GM19452 (cell line): ENCODE measurements around the gene AAMP.

ENCODE experiments used
- ATAC-seq: cut with Tn5 transposase; IDR thresholded peaks from one replicate; pipeline ENCODE4 v1.9.1; 2021; ENCODE audit not compliant: unreplicated experiment

AAMP gene

GRCh38 chr2:218294430-218295022 lies 24.6 kb upstream of the AAMP start:
- no peak for ATAC-seq

DNA sequence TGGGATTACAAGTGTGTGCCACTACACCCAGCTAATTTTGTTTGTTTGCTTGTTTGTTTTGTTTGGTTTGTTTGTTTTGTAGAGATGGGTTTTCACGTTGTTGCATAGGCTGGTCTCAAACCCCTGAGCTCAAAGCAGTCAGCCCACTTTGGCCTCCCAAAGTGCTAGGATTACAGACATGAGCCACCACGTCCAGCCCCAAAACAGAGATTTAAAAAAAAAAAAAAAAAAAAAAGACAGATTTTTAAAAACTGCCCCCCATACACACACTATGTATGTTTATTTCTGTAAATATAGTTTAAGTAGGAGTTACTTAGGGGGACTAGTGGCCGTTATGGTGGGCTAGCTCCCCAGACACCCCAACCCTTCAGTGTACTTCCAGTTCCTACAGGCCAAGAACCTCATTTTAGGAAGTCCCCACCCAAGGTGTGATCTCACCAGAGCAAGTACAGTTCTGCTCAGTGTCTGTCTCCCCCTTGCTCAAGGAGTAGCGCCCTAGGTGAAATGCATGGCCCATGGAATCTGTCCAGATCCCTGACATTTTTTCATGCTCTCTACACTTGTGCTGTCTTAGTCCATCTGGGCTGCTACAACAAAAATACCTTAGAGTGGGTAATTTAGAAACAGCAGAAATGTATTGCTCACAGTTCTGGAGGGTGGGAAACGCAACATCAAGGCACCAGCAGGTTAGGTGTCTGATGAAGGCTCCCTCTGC lies 23.9 kb upstream of the AAMP start:
- no peak for ATAC-seq

GRCh38 chr2:218292048-218293014 lies 22.4 kb upstream of the AAMP start, which contains the start of gene TMBIM1:
Gene TMBIM1 (minus strand): TSS chr2:218292503. CDS start chr2:218282141, 10,362 bp downstream.
- ATAC-seq = peak; percentile 66

GRCh38 chr2:218291318-218292047 lies 21.5 kb upstream of the AAMP start:
- no peak for ATAC-seq

- ATAC-seq = peak; percentile 54
Observed at GRCh38 chr2:218290316-218291261, 20.7 kb upstream of the AAMP start.

DNA sequence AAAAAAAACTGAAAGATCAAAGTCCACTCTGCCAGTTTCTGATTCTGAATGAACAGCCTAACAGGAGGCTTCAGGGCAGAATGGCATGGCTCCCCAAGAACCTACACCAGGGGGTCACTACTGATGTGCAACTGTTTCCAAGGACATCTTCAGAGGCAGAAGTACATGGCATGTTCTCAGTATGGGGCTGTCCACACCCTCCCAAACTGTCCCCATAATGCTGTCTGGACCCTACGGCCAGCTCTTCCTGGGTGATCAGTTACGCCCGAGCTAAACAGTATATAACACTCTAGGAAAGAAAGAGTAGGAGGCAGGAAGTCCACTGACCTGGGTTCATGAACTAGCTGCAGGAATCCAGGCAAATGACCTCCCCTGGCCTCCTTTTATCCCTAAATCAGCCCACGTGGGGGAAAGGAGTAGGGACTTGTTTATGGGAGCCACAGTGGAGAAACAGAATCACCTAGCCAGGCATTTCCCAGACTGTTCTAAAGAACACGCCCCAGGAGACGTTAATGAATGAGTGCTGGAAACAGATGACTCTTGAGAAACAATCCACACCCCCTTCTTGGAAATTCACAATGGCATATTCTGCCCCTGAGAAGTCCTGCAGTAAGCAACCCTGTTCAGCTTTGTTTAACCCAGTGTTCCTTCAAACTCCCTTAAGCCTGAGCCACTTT lies 19.8 kb upstream of the AAMP start:
- ATAC-seq = no peak

DNA sequence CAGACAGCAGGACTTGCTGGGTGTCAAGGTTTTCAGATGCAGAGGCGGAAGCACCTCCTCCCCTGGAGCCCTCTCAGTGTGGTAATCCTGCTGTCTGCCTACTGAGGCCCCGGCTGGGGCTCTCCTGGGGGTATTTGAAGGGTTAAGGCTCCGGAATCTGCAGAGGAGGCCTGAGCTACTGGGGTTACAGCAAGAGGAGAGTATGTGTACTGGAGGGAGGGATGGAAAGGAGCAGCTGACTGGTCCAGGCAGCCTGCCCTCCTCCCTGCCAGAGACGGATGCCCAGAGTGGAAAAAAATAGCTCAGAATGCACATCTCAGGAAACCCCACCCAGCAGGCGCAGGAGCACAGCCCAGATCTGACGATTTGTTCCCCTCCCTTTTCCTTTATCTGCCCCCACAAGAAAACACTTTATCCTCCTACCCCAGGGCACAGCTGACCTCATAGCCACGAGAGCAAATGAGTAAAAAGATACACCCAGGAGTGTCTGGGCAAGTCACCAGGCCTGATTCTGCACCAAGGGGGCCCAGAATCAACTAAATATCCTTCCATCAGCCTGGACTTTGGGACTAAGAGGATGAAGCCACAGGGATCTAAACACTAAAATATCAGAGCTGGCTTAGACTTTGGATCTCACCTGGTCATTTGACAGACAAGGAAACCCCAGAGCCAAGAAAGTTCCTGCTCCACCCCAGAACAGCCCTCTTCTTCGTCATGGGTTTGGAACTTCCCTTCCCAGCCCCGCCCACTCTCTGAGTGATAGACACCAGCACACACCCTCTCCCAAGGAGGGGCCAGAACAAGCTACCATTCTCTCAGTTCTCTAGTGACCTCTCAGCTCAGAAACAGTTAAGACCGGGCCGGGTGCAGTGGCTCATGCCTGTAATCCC lies 16.9 kb upstream of the AAMP start:
- peak; percentile 64 for ATAC-seq

DNA sequence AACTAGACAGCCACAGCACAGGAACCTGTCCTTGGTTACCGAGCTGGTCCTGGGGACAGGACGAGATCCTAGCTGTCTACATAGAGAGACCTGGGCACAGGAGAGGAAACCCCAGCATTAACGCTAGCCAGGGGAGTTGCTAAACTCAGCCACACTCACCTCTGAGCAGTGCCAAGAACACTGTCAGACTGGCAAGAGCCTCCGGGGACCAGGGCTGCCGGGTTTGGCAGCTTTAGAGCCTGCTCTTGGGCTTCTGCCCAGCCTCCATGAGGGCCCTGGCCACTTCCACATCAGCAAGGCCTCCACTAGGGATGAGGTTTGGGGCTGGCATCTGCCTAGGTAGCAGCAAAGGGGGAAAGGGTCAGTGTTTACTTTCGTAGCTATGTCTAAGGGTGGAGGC lies 15.7 kb upstream of the AAMP start:
- no peak for ATAC-seq

DNA sequence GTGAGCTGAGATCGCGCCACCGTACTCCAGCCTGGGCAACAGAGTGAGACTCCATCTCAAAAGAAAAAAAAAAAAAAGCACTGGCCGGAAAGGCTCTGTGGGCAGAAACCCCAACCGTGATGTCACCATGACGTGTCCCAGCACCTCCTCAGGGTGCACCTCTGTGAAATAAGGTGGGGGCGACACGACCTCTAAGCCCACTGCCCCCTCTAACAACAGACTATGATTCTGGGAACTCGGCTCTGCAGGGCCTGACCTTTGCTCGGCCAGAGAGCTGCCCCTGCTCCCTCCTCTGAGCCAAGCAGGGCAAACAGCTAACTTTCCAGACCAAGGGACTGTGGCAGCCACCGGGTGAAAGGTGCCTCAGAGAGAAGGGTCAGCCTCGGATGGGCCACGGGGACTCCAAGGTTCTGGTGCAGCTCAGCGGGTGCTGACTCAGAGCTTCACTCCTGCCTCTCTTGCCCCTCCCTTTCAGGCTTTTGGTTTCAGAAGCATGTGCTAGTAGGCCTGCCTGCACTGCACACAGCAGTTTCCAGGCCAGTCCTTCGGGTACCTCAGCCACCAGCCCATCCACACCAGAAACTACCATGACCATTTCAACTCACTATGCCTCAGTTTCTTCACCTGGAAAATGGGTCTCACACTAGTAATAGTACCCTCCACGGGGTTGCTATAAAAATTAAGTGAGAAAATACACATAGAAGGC lies 14.3 kb upstream of the AAMP start:
- peak; percentile 47 for ATAC-seq

DNA sequence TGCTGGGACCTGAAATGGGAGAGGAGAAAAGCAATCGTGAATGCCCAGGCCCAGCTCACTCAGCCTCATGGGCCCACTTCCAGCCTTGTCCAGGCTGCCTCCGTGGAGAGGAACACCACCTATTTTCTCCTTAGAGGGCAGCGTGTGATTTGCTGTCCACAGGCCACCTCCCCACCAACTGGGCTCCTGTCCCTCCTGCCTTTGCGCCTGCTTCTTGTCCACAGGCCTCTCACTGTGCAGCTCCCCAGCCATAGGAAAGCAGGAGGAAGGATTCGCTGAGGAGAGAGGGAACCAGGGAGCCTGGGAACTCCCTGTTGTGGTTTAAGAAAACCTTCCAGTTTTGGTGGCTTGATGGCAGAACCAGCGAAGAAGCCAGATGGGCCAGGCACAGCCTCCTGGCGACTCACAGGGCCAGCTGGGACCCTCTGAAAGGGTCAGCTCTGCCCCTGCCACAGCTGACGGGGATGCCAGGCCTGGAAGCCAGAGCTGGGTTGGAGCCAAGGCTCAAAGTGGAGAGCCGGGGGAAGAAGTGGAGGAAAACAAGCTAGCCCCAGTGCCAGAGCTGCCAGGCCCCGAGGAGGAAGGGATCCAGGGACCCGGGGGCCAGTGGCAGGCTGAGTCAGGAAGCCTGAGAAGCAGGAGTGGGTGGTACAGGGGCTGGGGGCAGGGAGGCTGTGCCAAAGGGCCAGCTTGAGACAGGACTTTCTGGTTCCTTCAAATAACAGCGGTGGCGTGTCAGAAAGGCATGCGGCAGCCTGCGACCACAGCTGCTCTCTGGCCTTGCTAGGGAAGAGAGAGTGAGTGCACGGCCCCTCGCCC lies 12.4 kb upstream of the AAMP start:
- no peak for ATAC-seq

DNA sequence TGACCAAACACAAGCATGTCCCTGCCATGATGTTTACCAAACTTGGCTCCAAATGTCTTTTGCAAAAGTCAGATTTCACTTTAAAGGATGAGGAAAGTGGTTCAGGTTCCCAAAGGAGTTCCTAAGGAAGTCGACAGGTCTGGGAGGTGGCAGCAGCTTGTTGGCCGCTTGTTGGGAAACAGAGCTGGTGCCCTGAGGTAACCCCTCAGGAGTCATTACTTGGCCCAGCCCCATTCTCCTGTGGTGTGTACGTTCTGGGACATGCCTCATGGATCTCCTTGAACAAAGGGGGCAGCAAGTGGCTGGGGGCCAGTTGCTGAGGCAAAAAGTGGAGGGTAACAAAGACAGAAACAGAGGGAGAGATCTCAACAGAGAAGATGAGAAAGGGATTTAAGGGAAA lies 11.5 kb upstream of the AAMP start:
- ATAC-seq = no peak

DNA sequence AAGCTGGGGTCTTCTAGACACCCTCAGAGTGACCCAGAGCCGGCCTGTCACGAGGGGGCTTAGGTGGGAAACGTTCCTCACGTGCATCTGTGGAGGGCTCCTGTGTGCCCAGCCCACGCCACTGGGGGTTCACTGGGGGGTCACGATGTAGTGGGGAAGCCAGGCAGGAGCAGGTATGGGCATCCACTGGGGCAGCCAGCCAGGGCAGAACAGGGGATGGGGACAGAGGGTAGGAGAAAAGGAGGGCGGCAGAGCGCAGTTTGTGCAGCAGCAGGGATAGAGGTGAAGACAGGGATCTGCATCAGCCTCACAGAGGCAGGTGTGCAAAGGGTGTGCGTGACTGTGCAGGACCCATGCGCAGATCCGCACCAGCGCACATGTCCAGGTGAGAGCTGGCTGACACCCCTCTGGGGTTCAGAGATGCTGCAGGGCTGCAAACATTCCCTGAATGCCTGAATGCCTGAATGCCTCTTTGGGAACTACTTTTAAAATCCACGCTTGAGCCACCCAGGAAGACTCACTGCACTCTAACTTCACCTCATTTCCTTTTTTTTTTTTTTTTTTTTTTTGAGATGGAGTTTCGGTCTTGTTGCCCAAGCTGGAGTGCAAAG lies 10.4 kb upstream of the AAMP start:
- no peak for ATAC-seq

DNA sequence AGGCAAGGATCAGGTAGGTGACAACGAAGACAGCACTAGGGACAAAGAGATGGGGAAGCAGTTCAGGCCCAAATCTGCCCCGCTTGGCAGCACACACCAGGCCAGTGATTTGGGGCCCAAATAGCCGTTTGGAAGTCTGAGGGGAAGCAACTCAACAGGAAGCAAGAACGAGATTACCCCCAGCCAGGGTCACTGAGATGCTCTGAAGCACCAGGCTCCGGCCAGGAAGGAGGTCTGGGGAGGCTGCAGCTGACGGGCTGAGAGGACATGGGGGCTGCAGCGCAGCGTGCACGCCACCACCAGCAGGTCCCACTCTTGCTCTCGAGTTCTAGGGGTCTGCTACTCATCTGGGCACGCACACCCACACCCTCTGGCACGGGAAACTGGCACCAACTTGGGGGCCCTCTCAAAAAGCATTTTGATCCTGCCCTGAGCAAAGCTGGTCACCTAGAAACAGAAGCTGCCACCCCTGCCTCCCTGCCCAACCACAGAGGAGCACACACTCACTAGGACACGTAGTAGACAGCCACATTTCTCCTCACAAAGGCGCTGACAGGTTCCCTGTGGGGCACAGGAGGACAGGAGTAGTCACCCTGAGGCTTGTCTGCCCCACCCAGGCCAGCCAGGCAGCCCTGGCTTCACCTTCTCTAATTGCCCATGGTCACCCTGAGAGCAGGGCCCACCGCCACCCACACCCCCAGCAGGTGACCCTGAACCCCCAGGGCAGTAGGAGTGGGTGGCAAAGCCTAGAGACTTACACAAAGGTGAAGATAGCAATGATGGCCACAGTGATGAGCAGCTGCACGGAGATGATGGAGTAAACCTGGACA lies 8.8 kb upstream of the AAMP start:
- no peak for ATAC-seq

DNA sequence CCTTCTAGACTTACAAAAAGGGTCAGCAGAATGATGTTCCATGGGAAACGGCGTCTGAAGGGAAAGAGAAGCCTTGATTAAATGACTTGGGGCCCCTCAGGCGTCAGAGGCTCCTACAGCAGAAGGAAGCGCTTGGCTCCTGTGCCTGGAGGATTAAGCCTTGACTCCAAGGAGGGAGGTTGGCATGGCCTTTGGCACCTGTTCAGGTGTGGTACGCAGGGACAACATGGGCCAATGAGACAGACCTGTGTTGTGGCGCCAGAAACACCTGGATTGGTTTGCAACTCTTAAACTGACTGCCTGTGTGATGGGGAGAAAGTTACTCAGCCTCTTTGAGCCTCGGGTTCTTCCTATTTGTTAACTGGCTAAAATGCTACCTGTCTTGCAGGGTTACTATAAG lies 8.0 kb upstream of the AAMP start:
- ATAC-seq = no peak

GRCh38 chr2:218276986-218277755 lies 7.2 kb upstream of the AAMP start:
- no peak for ATAC-seq
